KOPT-K1 (cell line): ENCODE results near the gene UBE2D4.
"Not testable (repeated sequence)": the region's sequence is repeated elsewhere in the genome, so short reads cannot be mapped to it uniquely, and the experiment has no call there.

Experiments used
- H3K27ac ChIP-seq: fragments of 200-600 bp; sonication (generic); 2 replicates; pipeline ENCODE4 v1.5.1; 2016; ENCODE audit warnings: antibody characterized with exemption, mild to moderate bottlenecking, low read depth, low read length; ENCODE audit not compliant: poor library complexity, severe bottlenecking
- H3K36me3 ChIP-seq: fragments of 200-600 bp; sonication (generic); 2 replicates; pipeline ENCODE4 v1.5.1; 2017; ENCODE audit warnings: antibody characterized with exemption, mild to moderate bottlenecking, low read length, moderate library complexity; ENCODE audit not compliant: insufficient read depth
- H3K9me3 ChIP-seq: fragments of 200-600 bp; sonication (generic); 2 replicates; pipeline ENCODE4 v1.5.1; 2017; ENCODE audit warnings: antibody characterized with exemption, low read length, mild to moderate bottlenecking; ENCODE audit not compliant: insufficient read depth, poor library complexity, severe bottlenecking

The UBE2D4 gene

DNA sequence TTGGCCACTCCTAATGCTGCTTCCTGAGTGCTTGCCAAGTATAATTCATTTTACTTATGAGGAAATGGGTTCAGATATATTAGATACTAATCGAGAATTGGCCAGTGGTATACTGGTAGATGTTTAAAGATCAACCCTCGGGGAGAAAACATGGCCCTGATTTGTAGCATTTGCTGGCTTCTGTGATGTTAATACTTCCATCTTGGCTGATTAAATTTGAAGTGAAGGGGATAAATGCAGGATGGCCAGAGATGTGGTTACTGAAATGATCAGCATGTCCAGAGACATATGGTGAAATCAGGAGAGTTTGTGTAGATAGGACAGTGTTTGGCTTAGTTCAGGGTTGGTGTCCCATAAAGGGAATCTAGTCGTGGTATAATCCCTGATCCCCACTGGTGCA is 11.2 kb downstream of the UBE2D4 start:
- Histone ChIP-seq H3K27ac (no peak overlapping the region), H3K9me3 (no peaks in the 10 kb centered on the region)

DNA sequence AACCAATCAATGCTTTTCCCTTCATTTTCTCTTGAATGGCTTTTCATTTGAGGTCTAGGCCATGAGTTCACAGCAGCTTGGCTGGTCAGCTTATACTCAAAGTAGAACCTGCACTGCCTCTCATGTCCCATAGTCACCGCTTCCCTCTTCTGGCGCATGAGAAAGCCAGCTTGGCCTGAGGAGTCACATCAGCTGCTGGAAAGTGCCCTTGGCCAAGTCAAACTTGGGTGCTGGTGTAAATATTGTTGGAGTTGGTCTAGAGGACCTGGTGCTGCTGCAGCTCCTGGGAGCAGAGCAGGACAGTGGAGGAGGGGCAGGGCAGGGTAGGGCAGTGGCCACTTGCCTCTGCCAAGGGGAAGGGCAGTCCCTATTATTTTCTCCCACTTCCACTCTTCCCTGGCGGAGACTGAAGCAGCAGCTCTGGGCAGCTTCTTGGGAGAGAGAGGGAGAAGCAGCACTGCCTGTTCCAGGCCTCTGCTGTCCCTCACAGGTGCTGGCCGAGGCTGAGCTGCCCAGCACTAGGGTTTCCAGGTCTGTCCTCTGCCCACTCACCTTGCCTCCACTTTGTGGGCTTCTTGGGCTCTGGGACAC is 12.8 kb downstream of the UBE2D4 start:
- no peaks in the 10 kb centered on the region for H3K36me3 ChIP-seq
- no peaks in the 10 kb centered on the region for H3K9me3 ChIP-seq
- H3K27ac ChIP-seq = no peak overlapping the region

More for the DNA sequence above, 11.2 kb downstream of the UBE2D4 start:
- H3K36me3 ChIP-seq = no peaks in the 10 kb centered on the region

DNA sequence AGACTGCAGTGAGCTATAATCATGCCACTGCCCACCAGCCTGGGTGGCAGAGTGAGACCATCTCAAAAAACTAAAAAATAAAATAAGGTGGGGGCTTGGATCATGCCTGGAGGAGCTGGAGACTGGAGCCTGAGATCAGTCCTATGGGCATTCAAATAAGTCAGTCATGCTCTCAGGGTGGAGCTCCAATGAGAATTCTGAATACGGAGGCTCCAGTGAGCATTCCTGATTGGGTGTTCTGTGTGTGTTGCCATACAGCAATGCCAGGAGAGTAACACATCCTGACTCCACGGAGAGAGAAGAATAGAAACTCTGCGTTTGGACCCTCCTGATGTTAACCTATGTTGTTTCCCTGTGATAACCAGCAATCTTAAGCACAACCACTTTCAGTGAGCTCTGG is 16.0 kb downstream of the UBE2D4 start:
- Histone ChIP-seq H3K36me3 (no peaks in the 10 kb centered on the region), H3K27ac (no peak overlapping the region), H3K9me3 (no peaks in the 10 kb centered on the region)

DNA sequence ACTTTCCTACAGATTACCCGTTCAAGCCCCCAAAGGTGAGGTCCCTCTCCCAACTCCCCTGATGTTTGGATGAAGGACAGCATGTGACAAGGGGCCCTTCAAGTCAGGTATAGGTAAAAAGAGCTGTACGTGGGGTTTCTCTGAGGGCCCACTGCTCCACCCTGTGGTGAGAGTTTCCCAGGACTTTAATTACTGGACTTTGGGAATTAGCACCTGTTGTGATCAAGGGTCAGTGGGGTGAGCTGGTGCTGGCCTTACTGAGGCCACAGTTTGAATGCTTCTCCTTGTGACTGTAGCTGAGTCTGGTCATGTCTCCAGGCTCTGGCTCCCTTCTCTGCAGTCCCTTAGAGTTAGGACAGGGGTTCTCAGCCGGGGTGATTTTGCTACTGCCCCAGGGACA is 16.8 kb downstream of the UBE2D4 start:
- Histone ChIP-seq H3K27ac (no peak overlapping the region), H3K9me3 (no peaks in the 10 kb centered on the region), H3K36me3 (no peaks in the 10 kb centered on the region)

DNA sequence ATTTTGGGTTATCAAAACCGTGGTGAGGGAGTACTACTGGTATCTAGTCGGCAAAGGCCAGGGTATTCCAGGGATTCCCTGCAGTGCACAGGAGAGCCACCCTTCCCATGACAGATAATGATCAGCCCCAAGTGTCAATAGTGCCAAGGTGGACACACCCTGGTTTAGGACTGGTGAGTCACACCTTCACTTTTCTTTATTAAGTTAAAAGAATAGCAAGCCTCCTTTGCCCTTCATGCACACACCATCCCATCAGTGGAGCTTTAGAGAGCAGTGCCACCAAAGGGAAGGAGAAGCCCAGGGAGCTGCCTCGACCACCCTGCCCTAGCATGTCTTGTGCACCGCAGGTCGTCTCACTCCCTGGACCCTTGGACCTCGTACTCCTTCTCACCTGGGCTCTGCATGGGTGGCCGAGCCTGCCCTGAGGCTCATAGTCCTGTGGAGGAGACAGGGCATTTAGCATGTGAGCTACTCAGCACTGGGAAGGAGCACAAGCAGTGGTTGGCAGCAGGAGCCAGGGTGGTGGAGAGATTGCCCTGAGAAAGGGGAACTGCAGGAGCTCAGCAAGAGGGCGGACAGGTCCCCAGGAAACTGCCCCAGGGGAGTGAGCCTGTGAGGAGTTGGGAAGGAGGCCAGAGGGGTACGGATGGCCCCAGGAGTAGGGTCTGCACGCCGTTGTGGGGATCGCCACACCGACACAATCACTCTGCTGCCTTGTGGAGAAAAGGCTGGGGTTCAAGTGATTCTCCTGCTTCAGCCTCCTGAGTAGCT is 17.4 kb downstream of the UBE2D4 start:
- H3K27ac ChIP-seq = no peak overlapping the region
- H3K9me3 ChIP-seq = no peaks in the 10 kb centered on the region
- no peaks in the 10 kb centered on the region for H3K36me3 ChIP-seq

DNA sequence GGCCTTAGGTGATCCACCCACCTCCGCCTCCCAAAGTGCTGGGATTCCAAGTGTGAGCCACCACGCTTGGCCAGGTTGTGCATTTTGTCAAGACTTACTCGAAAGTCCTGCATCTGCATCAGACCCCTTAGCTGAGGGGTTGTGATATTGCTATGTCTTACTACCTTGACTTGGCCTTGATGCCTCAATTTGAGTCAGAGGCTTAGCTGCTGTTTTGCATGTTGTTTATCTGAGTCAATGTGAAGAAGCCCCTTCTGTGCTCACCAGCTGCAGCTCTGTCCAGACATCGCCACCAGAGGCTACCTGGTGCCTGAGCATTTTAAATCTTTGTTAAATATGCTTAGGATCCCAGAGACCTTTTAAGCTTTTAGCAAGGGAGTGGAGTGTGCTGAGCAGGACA is 18.1 kb downstream of the UBE2D4 start:
- peaks cover 5% of the 10 kb centered on the region; the same call in 1 of the 2 replicates for H3K36me3 ChIP-seq
- no peaks in the 10 kb centered on the region for H3K9me3 ChIP-seq
- no peak overlapping the region for H3K27ac ChIP-seq

DNA sequence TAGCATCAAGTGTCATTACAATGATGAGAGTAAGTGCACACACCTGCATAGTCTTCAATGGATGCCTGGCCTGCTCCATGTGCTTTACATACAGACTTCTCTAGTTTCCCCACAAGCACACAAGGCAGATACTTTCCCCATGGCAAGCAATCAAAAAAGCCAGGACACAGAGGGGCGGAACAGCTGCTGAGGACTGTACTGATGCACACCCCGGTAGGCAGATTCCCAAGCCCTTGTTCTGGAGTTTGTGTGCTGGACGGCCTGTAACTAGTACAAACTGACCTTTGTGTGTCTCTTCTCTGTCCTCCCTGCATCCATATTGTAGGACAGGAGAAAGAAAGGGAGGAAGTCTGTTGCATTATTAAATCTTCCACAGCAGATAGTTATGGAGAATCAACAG is 25.8 kb downstream of the UBE2D4 start:
- Histone ChIP-seq H3K36me3 (peaks cover 22% of the 10 kb centered on the region; the same call in 1 of the 2 replicates), H3K9me3 (no peaks in the 10 kb centered on the region), H3K27ac (no peak overlapping the region)

DNA sequence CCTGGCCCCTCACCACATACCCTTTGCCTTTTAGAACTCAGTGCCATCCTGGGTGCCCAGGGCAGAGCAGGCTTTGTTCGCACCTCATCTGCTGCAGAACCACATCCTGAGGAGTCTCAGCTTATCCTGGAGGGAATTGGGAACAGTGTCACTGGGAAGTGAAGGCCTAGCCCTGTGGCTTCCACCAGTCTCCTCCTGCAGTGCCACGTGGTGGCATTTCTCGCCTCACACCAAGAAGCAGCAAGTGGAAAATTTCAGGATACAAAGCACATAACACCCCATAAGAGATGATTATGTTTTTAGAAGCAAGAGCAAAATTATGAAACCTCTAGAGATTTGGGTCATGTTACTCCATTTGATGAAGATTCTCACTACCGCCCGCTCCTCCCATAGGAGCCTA is 26.8 kb downstream of the UBE2D4 start:
- Histone ChIP-seq H3K36me3 (peaks cover 22% of the 10 kb centered on the region; the same call in 1 of the 2 replicates), H3K9me3 (no peaks in the 10 kb centered on the region), H3K27ac (no peak overlapping the region)

DNA sequence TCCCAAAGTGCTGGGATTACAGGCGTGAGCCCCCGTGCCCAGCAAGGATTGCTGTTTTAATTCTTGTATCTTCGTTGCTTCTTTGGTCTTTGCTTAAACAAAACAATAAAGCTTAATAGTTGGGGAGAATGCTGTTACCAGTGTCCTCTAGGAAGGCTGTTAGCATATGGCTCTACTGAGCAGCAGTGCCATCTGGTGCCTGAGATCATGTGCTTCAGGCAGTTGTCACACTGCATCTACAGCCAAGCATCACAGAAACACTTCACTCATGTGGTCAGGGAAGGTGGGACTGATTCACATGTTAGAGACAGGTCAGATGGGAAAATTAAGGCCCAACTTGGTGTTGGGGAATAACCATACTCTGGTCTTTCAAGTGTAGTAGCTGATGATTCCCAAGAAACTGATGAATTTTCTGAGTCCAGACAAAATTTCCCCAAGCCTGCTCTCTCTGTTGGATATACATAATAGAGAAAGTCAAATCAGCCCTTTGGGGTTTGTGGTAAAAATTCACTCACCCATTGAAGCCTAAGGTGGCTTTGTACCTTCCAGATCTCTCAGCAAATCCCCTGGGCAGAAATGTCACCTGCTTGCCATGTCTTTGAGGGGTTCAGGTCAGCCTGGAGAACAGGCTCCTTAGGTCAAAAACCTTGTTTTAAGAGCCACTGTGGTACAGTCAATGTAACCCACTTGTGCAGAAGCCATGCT is 28.4 kb downstream of the UBE2D4 start:
- H3K36me3 ChIP-seq = peaks cover 13% of the 10 kb centered on the region; the same call in 1 of the 2 replicates
- H3K27ac ChIP-seq = no peak overlapping the region
- peaks cover 3% of the 10 kb centered on the region for H3K9me3 ChIP-seq

DNA sequence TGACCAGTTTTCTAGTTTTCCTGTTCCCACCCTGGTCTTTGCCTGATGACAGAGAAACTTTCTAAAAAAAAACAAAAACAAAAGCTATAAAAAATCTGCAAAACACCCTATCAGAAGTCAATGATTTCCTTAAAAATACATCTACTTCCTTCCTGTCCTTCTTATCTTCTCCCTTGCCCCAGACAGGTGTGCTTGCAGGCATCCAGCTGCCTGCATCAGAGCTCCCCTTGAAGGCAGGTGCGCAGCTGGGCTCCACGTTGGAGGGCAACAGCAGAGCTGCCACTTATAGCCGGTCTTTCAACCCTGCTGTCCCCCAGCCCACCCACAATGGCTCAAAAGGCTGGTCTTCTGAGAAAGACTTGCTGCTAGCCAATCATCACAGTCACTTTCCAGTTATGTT is 29.8 kb downstream of the UBE2D4 start:
- H3K36me3 ChIP-seq = peaks cover 13% of the 10 kb centered on the region; the same call in 1 of the 2 replicates
- H3K9me3 ChIP-seq = peaks cover 3% of the 10 kb centered on the region
- H3K27ac ChIP-seq = no peak overlapping the region

DNA sequence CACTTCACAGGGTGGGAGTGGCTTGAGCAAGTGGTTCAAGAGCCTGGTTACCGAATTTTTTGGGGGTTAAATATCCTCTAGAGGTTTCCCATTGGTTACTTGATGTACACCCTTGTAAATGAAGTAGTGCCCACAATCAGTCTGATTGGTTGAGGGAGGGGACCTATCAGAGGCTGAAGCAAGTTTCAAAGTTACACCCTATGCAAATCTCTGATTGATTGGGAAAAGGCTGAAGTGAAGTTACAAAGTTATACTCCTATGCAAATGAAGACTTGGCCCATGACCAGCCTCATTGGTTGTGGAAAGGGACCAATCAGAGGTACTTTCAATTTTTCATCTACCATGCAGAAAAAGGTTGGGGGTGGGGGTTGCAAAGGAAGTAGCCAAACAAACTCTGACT is 34.7 kb downstream of the UBE2D4 start:
- Histone ChIP-seq H3K27ac (no peak overlapping the region), H3K36me3 (no peaks in the 10 kb centered on the region), H3K9me3 (peaks cover 3% of the 10 kb centered on the region)

DNA sequence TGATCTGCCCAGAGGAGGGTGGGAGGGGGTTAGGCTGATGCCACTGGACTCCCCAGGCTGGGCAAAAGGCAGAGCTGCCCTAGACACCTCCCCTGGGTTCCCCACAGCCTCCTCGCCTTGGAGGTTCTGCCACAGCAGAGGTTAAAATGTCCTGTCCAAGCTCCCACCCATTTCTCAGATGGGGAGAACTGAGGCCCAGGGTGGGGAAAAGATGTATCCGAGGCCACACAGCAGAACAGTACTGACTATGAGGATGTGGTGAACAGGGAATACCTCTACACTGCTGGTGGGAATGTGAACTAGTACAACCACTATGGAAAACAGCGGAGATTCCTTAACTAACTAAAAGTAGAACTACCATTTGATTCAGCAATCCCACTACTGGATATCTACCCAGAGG is 40.2 kb downstream of the UBE2D4 start:
- H3K9me3 ChIP-seq, H3K27ac ChIP-seq, H3K36me3 ChIP-seq: not testable (repeated sequence)

DNA sequence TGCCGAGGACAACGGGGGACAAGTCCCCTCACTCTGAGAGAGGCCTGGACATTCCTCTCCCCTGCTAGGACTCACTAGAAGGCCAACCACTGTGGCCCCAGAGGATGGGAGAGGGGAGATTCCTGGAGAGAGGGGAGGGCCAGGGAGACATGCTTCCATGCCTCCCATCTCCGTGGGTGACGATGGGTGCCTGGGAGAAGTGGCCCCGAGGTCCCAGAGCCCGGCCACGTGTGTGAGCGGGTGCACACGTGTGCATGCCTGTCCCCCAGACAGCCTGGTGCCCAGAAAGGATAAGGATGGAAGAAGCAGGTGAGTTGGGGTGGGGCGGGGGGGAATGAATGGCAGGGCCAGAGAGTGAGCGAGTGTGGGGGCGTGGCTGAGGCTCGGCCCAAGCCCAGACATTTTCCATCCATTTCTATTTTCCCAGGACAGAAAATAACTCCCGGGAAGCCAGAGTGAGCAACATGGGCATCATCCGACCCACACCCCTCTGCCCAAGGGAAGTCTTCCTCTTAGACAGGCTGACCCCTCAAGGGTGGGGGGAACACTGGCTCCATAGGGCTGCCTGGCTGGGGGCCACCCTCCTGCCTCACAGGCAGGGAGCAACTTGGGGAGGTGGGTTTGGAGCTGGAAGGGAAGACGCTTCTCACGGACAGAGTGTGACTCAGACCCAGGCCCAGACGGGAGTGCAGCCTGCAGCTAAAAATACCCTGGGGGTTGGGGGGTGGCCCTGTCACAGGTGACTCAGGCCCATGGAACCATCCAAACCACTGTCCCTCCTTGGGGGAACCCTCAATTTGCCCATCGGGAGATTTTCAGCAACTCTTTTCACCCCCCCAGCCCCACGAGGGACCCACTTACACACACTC is 42.2 kb downstream of the UBE2D4 start:
- H3K9me3 ChIP-seq, H3K36me3 ChIP-seq: not testable (repeated sequence)

DNA sequence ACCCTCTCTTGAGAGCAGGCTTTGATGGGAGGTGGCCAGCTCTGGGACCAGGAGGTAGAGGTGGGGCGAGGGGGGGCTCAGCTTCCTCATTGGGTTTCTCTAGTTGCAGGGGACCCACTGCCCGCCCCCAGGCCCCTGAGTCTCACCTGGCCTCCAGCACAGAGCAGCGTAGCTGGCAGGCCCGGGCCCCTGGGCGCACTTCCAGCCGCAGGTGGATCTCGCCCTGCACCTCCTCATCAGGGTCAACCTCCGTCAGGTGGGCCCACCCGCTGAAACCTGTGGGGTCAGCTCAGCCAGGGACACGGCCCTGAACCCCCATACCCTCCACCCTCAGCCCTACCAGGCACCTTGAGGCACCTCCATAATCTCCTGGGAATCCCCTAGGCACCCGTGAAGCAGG is 43.4 kb downstream of the UBE2D4 start:
- not testable (repeated sequence) for H3K9me3 ChIP-seq, H3K27ac ChIP-seq, H3K36me3 ChIP-seq

More for the DNA sequence above, 42.2 kb downstream of the UBE2D4 start:
- not testable (repeated sequence) for H3K27ac ChIP-seq

DNA sequence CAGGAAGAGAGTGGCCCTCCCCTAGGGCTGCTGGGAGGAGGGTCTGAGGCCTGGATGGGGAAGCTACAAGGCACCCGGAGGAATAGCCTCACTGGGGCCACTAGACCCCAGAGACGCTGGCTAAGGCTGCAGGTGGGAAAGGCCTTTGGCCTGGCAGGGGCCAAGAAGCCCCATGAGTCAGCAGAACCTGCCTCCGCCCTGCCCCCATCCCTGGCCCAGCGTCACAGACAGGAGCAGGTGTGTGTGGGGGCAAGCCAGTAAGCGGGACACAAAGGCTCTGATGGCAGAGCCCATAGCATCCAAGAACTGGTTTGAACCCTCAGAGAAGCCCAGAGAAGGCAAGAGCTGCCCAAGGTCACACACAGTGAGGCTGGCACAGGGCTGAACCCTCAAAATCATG is 44.5 kb downstream of the UBE2D4 start:
- not testable (repeated sequence) for H3K27ac ChIP-seq, H3K36me3 ChIP-seq

More for the DNA sequence above, 44.5 kb downstream of the UBE2D4 start:
- H3K9me3 ChIP-seq = not testable (repeated sequence)
